Osteocyte (in vitro differentiated cells): Measurements from ENCODE around the gene MXD3. TPM values are rescaled to one million over a fixed set of nuclear protein-coding genes. Genes with fewer than 3 reads are reported as not detected.
"Not testable (repeated sequence)": the region's sequence is repeated elsewhere in the genome, so short reads cannot be mapped to it uniquely, and the experiment has no call there.

Experiments used
- DNase-seq: peaks from one replicate; pipeline ENCODE4 v3.0.0; 2021; ENCODE audit warnings: mixed read lengths; ENCODE audit not compliant: unreplicated experiment; ENCODE audit errors: extremely low spot score
- H3K27ac Mint-ChIP-seq: one replicate; pipeline ENCODE4 v1.8.0; 2021; ENCODE audit warnings: mild to moderate bottlenecking, mixed read lengths; ENCODE audit not compliant: unreplicated experiment
- H3K27me3 Mint-ChIP-seq: one replicate; pipeline ENCODE4 v1.8.0; 2021; ENCODE audit warnings: mixed read lengths; ENCODE audit not compliant: unreplicated experiment
- H3K36me3 Mint-ChIP-seq: one replicate; pipeline ENCODE4 v1.8.0; 2021; ENCODE audit warnings: mixed read lengths; ENCODE audit not compliant: unreplicated experiment
- H3K4me1 Mint-ChIP-seq: one replicate; pipeline ENCODE4 v1.8.0; 2021; ENCODE audit warnings: mixed read lengths; ENCODE audit not compliant: unreplicated experiment
- H3K4me3 Mint-ChIP-seq: one replicate; pipeline ENCODE4 v1.8.0; 2021; ENCODE audit warnings: mild to moderate bottlenecking, moderate library complexity, mixed read lengths; ENCODE audit not compliant: unreplicated experiment
- H3K9me3 Mint-ChIP-seq: one replicate; pipeline ENCODE4 v1.8.0; 2021; ENCODE audit warnings: mixed read lengths; ENCODE audit not compliant: unreplicated experiment
- CTCF ChIP-seq: fragments of 200-600 bp; sonication (generic); IDR thresholded peaks from 2 replicates; pipeline ENCODE4 v1.5.0; 2021; ENCODE audit warnings: antibody characterized with exemption, mild to moderate bottlenecking, moderate library complexity
- total RNA-seq: library from RNA; stranded (reverse); gene quantifications from 2 replicates; pipeline ENCODE4 v1.2.1, GENCODE V29; 2021

Gene MXD3
- total RNA-seq, 1 donor from 2014 or later: 11.1 TPM

DNA sequence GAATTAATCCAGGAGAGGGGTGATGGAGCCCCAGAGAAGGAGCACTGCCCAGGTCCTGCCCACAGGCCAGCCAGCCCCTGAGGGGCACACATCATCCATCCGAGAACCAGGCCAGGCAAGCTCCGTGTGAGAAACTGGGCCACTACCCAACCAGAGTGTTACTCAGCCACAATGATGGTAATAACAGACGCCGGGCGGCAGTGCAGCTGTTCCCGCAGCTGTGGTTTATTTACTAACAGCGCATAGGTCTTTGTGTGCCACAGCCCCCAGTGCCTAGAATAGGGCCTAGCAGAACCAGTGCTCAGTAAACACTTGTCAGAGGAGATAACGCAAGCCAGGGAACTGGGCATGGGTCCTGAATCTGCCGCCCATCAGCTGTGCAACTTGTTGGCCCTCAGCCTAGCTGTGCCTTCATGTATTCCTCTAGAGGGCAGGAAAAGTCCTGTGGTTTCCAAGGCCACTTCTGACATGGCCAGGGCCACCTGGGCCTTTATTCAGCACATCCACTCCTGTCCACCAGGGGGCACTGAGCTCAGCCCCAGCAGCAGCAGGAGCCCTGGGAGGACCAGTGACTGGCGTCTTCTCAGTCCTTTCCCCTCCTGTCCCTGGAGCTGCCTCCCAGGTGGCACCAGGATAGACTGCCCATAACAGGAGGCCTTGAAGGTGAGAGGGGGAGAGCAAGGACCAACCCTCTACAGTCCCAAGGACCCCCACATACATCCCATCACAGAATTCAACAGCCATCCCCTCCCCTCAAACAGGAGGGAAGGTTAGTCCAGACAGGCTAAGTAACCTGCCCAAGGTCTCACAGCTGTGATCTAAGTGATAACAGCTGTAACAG, 2.1 kb downstream of the MXD3 start:
- peaks cover 10% of the 10 kb centered on the region for H3K36me3 Mint-ChIP-seq
- peak overlapping the region; percentile 44 for H3K4me3 Mint-ChIP-seq
- DNase-seq: no peak
- H3K4me1 Mint-ChIP-seq: peaks cover 39% of the 10 kb centered on the region
- H3K9me3 Mint-ChIP-seq: no peaks in the 10 kb centered on the region
- H3K27ac Mint-ChIP-seq: peak overlapping the region; percentile 6
- peak; percentile 79 for TF ChIP-seq CTCF
- no peaks in the 10 kb centered on the region for H3K27me3 Mint-ChIP-seq

DNA sequence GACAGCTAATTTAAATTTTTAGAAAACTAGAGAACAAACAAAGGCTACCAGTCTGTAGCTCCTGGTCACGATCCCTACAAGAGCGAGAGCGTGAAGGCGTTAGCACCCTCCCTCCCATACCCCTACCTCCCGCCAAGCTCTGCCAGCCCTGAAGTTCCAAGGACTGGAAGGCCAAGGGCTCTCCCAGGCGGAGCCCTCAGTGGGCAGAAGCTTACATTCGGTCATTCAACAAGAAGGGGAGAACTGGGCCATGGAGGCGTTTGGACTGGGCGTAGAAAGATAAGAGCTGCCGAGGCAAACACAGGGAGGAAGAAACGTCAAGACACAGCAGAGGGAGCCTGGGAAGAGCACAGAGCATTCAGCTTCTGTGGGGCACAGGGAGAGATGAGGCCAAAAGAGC, 3.0 kb downstream of the MXD3 start:
- no peaks in the 10 kb centered on the region for H3K9me3 Mint-ChIP-seq
- H3K36me3 Mint-ChIP-seq: peaks cover 10% of the 10 kb centered on the region
- H3K4me3 Mint-ChIP-seq: no peak overlapping the region
- H3K4me1 Mint-ChIP-seq: peaks cover 47% of the 10 kb centered on the region
- no peak overlapping the region for H3K27ac Mint-ChIP-seq
- TF ChIP-seq CTCF: no peak
- H3K27me3 Mint-ChIP-seq: no peaks in the 10 kb centered on the region
- no peak for DNase-seq

DNA sequence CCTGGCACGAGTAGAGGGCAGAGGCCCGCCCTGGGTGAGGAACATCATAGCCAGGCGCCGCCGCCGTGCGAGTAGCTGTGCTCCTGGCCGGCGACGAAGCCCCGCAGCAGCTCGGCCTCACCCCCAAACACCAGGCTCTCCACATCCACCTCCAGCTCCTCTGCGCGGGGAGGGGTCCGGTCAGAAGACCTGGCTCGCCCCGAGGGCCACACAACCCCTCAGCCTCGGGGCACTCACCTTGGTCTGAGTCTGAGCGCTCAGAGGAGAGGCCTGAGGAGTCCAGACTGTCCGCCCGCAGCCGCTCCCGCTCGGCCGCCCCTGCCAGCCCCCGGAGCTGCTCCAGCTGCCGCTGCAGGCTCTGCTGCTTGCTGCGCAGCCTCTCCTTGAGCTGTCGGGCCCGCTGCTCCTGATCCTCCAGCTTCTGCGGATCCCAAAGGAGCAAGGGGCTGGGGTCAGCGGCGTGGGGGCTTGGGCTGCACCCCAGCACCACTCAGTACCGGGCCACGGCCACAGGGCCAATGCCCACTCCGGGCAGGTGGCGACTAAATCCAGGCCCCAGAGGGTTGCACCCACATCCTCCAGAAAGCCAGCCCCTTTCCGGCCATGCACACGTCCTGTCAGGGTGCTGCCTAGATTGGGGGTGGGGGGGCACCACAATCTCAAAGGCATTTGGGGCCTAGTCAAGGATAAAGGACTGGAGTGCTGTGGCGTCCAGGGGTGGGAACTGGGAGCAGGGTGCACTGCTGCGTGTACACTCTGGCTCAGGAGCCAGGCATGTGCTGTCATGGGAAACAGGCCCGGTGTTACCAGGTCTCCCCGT, 3.9 kb downstream of the MXD3 start:
- Mint-ChIP-seq H3K9me3 (no peaks in the 10 kb centered on the region), H3K4me3 (no peak overlapping the region)

GRCh38 chr5:177306674-177307543, 4.8 kb downstream of the MXD3 start:
- Mint-ChIP-seq H3K4me1 (peaks cover 47% of the 10 kb centered on the region), H3K27me3 (no peaks in the 10 kb centered on the region), H3K4me3 (no peak overlapping the region), H3K36me3 (peaks cover 10% of the 10 kb centered on the region), H3K27ac (no peak overlapping the region), H3K9me3 (no peaks in the 10 kb centered on the region)
- DNase-seq: no peak
- TF ChIP-seq CTCF: no peak

More for the DNA sequence above, 3.9 kb downstream of the MXD3 start:
- H3K27me3 Mint-ChIP-seq: no peaks in the 10 kb centered on the region
- H3K27ac Mint-ChIP-seq: no peak overlapping the region
- peaks cover 44% of the 10 kb centered on the region for H3K4me1 Mint-ChIP-seq
- peaks cover 10% of the 10 kb centered on the region for H3K36me3 Mint-ChIP-seq
- DNase-seq: no peak
- TF ChIP-seq CTCF: no peak

GRCh38 chr5:177306103-177306640, 5.5 kb downstream of the MXD3 start:
- Mint-ChIP-seq H3K36me3 (peaks cover 10% of the 10 kb centered on the region), H3K4me1 (peaks cover 45% of the 10 kb centered on the region)
- H3K9me3 Mint-ChIP-seq, H3K27me3 Mint-ChIP-seq, H3K27ac Mint-ChIP-seq, H3K4me3 Mint-ChIP-seq, DNase-seq: not testable (repeated sequence)
